K562 (cell line): ENCODE measurements around the gene ERGIC1. TPM values are rescaled to one million over a fixed set of nuclear protein-coding genes. Genes with fewer than 3 reads are reported as not detected.
A peak's percentile ranks its signal among the peaks of the same experiment; 100 is the strongest.

Experiments used
- ARHGAP35 ChIP-seq: fragments of 450-650 bp; IDR thresholded peaks from 2 replicates; pipeline ENCODE4 v1.6.1; 2018; ENCODE audit not compliant: partially characterized antibody
- ATF3 ChIP-seq, 2 experiments: fragments of 450-650 bp in 1 of 2; sonication (generic) in 1 of 2; formaldehyde crosslinking in 1 of 2; IDR thresholded peaks in 1 of 2; conservative IDR thresholded peaks in 1 of 2; 2 replicates each; pipeline versions ENCODE4 v1.6.1 to v1.8.1; 2016 to 2023; ENCODE audit warnings: mild to moderate bottlenecking in 2 of 2, moderate library complexity in 2 of 2, inconsistent platforms in 1 of 2, missing genetic modification reagents in 1 of 2
- BMI1 ChIP-seq: fragments of 150-350 bp; IDR thresholded peaks from 2 replicates; pipeline ENCODE4 v1.6.1; 2014; ENCODE audit warnings: low read length
- CCNT2 ChIP-seq: IDR thresholded peaks from 2 replicates; pipeline ENCODE4 v1.6.1; 2011; ENCODE audit warnings: borderline replicate concordance, low read depth, mild to moderate bottlenecking, moderate library complexity, mixed read lengths, low read length; ENCODE audit not compliant: insufficient read length; ENCODE audit errors: extremely low read depth
- GMEB1 ChIP-seq: fragments of 250-450 bp; sonication (Bioruptor Pico); IDR thresholded peaks from 2 replicates; pipeline ENCODE4 v1.4.0; 2020; ENCODE audit warnings: mild to moderate bottlenecking
- JUN ChIP-seq, 2 experiments: sonication (generic) in 1 of 2; formaldehyde crosslinking in 1 of 2; IDR thresholded peaks; 2 replicates each; pipeline versions ENCODE4 v1.6.1 to v1.8.0; 2012 to 2022; ENCODE audit warnings: borderline replicate concordance in 2 of 2, mild to moderate bottlenecking in 2 of 2, improper control_type of control experiment in 1 of 2, low read depth in 1 of 2, low read length in 1 of 2, missing genetic modification reagents in 1 of 2
- MAFF ChIP-seq: IDR thresholded peaks from 2 replicates; pipeline ENCODE4 v1.6.1; 2012; ENCODE audit warnings: low read length, improper control_type of control experiment
- NFE2 ChIP-seq: IDR thresholded peaks from 2 replicates; pipeline ENCODE4 v1.6.1; 2014; ENCODE audit warnings: antibody characterized with exemption, low read depth
- NFXL1 ChIP-seq: fragments of 450-650 bp; formaldehyde crosslinking; IDR thresholded peaks from 2 replicates; pipeline ENCODE4 v1.4.0; 2021; ENCODE audit warnings: mild to moderate bottlenecking
- ZNF143 ChIP-seq: sonication (generic); formaldehyde crosslinking; IDR thresholded peaks from 2 replicates; pipeline ENCODE4 v1.9.0; 2022; ENCODE audit warnings: mild to moderate bottlenecking, missing genetic modification reagents
- ZNF311 ChIP-seq: fragments of 250-450 bp; sonication (Bioruptor Pico); IDR thresholded peaks from 2 replicates; pipeline ENCODE4 v1.4.0; 2020; ENCODE audit warnings: mild to moderate bottlenecking, moderate library complexity
- ZNF830 ChIP-seq: fragments of 250-450 bp; sonication (Bioruptor Pico); IDR thresholded peaks from 2 replicates; pipeline ENCODE4 v1.5.0; 2021; ENCODE audit warnings: mild to moderate bottlenecking
- polyA plus RNA-seq, 8 experiments: library from polyadenylated mRNA; depleted of rRNA in 4 of 8; stranded (reverse) in 5 of 8; unstranded in 3 of 8; fragments of >200 nt; fragmentation: Nextera tagmentation in 2 of 8; fragmentation: Illumina TruSeq in 1 of 8; extraction: Ambion mirVana in 2 of 8; extraction: Trizol in 1 of 8; gene quantifications; 2 replicates each; pipeline versions ENCODE4 v1.2.1 to v1.2.3, GENCODE V29; 2011 to 2014; ENCODE audit warnings: inconsistent platforms in 1 of 8, missing spikeins in 1 of 8
- total RNA-seq, 7 experiments: library from RNA; depleted of rRNA in 6 of 7; stranded (reverse); fragments of >200 nt in 6 of 7; fragmentation: Illumina TruSeq in 2 of 7; extraction: Trizol in 2 of 7; gene quantifications; 2 replicates each; pipeline versions ENCODE4 v1.2.1 to v1.2.3, GENCODE V29; 2011 to 2021; ENCODE audit warnings: low replicate concordance in 1 of 7
- TF ChIP-seq, protein P1 (sequence below): fragments of 250-450 bp; sonication (Bioruptor Pico); IDR thresholded peaks from 2 replicates; pipeline ENCODE4 v1.5.1; 2021; ENCODE audit warnings: mild to moderate bottlenecking
- TF ChIP-seq, protein P2 (sequence below): fragments of 200-800 bp; sonication (Bioruptor generic); IDR thresholded peaks from 2 replicates; pipeline ENCODE4 v1.6.1; 2016; ENCODE audit warnings: missing genetic modification characterization, missing compliant biosample characterization

Gene ERGIC1
- total and polyA plus RNA-seq, 9 of the 15 experiments (the other 6 are each of a cell fraction or from before 2014, with no cell fraction given), result 5.5 to 68.4 (median 36.4) TPM

- TF ChIP-seq ATF3 (IDR thresholded peaks at IDR 0.05), result peak; percentile 90
- TF ChIP-seq ATF3 (CRISPR knock-in tag; conservative IDR thresholded peaks at IDR 0.05), result no peak; the same call in 1 of the 2 replicates
- peak; percentile 60; the same call in 1 of the 2 replicates for TF ChIP-seq NFE2
- no peak for TF ChIP-seq ZNF143 (CRISPR knock-in tag)
- no peak for TF ChIP-seq GMEB1 (CRISPR knock-in tag)
- TF ChIP-seq BMI1, result no peak
- TF ChIP-seq JUN (IDR thresholded peaks at IDR 0.05; ENCODE audit: borderline replicate concordance, low read depth, low read length), result peak; percentile 79
- TF ChIP-seq JUN (CRISPR knock-in tag; IDR thresholded peaks at IDR 0.05; ENCODE audit: borderline replicate concordance), result no peak
- TF ChIP-seq ZNF311 (CRISPR knock-in tag), result no peak
- no peak for TF ChIP-seq ZNF830
- TF ChIP-seq, protein P1, sequence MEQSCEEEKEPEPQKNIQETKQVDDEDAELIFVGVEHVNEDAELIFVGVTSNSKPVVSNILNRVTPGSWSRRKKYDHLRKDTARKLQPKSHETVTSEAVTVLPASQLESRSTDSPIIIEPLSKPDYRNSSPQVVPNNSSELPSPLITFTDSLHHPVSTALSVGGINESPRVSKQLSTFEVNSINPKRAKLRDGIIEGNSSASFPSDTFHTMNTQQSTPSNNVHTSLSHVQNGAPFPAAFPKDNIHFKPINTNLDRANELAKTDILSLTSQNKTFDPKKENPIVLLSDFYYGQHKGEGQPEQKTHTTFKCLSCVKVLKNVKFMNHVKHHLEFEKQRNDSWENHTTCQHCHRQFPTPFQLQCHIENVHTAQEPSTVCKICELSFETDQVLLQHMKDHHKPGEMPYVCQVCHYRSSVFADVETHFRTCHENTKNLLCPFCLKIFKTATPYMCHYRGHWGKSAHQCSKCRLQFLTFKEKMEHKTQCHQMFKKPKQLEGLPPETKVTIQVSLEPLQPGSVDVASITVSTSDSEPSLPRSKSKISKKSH (CRISPR knock-in tag), result no peak
- TF ChIP-seq MAFF, result no peak
- no peak for TF ChIP-seq ARHGAP35
- 0 out of 2 replicates have a peak, but pooled peaks have one; percentile 50 for TF ChIP-seq NFXL1 (CRISPR knock-in tag)
- TF ChIP-seq, protein P2, sequence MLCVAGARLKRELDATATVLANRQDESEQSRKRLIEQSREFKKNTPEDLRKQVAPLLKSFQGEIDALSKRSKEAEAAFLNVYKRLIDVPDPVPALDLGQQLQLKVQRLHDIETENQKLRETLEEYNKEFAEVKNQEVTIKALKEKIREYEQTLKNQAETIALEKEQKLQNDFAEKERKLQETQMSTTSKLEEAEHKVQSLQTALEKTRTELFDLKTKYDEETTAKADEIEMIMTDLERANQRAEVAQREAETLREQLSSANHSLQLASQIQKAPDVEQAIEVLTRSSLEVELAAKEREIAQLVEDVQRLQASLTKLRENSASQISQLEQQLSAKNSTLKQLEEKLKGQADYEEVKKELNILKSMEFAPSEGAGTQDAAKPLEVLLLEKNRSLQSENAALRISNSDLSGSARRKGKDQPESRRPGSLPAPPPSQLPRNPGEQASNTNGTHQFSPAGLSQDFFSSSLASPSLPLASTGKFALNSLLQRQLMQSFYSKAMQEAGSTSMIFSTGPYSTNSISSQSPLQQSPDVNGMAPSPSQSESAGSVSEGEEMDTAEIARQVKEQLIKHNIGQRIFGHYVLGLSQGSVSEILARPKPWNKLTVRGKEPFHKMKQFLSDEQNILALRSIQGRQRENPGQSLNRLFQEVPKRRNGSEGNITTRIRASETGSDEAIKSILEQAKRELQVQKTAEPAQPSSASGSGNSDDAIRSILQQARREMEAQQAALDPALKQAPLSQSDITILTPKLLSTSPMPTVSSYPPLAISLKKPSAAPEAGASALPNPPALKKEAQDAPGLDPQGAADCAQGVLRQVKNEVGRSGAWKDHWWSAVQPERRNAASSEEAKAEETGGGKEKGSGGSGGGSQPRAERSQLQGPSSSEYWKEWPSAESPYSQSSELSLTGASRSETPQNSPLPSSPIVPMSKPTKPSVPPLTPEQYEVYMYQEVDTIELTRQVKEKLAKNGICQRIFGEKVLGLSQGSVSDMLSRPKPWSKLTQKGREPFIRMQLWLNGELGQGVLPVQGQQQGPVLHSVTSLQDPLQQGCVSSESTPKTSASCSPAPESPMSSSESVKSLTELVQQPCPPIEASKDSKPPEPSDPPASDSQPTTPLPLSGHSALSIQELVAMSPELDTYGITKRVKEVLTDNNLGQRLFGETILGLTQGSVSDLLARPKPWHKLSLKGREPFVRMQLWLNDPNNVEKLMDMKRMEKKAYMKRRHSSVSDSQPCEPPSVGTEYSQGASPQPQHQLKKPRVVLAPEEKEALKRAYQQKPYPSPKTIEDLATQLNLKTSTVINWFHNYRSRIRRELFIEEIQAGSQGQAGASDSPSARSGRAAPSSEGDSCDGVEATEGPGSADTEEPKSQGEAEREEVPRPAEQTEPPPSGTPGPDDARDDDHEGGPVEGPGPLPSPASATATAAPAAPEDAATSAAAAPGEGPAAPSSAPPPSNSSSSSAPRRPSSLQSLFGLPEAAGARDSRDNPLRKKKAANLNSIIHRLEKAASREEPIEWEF, result no peak
- no peak for TF ChIP-seq CCNT2
Observed at GRCh38 chr5:172793577-172794488, 40.2 kb upstream of the ERGIC1 start (continued).
